ENCODE results near the gene CSN3.
"Not testable (repeated sequence)": the region's sequence is repeated elsewhere in the genome, so short reads cannot be mapped to it uniquely, and the experiment has no call there.

CSN3 gene, protein sequence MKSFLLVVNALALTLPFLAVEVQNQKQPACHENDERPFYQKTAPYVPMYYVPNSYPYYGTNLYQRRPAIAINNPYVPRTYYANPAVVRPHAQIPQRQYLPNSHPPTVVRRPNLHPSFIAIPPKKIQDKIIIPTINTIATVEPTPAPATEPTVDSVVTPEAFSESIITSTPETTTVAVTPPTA

DNA sequence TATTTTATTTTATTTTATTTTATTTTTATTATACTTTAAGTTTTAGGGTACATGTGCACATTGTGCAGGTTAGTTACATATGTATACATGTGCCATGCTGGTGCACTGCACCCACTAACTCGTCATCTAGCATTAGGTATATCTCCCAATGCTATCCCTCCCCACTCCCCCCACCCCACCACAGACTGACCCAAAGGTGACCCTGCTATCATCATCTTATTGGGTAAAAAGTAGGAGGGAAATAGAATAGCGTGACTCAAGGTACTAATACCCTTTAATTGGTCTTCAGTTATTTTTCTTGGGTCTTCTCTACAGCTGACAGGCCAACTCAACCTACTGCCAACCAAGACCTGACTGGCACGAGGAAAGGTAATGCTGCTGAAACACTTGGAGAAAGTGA is at the start of gene CSN3:
Gene CSN3 (plus strand): TSS at position 301 of the 400 bp plus-strand sequence. CDS start 2,223 bp downstream, outside the sequence.
- not testable (repeated sequence) for DNase-seq (ENCODE audit: low read depth in 1 of 2, low spot score in 1 of 2)

- no peak for DNase-seq (ENCODE audit: low read depth in 1 of 2, low spot score in 1 of 2)
Observed at GRCh38 chr4:70192895-70193294, 49.5 kb upstream of the CSN3 start.

DNA sequence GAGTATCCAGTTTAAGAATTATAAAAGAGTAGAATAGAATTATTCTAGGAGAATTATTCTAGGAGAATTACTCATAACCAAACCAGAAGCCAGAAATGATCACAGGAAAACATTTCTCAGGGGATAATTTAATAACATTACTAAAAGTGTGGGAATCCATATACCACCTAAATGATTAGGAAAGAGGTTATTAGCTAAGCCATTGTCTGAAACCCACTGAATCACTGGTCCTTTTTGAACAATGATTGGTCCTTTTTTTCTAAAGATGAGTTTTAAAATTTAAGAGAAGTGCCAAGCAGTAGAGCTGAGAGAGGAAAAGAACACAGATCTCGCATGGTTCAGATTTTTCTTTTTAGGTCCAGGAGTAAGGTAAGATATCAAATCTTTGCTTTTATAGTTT is 47.0 kb upstream of the CSN3 start, which contains the start of gene ODAM:
Gene ODAM (plus strand): TSS at position 301 of the 400 bp plus-strand sequence. CDS start 819 bp downstream, outside the sequence.
- no peak for DNase-seq (ENCODE audit: low read depth in 1 of 2, low spot score in 1 of 2)

DNA sequence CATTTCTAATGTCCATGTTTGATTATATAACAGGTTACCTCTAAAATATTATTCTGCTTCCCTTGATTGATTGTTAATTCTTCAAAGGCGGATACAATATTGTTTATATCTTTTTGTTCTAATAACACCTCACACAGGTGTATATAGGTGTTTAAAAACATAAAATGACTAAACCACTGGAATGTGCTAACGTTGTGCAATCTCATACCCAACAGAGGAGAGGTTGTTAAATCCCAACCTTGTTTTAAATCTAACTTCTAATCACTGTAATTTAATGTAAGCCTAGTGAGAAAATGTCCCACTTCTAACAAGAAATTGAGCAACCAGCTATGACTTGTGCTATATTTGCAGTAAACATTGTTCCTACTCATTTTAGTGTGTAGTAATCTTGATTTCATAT is 45.5 kb upstream of the CSN3 start:
- DNase-seq (ENCODE audit: low read depth in 1 of 2, low spot score in 1 of 2) = no peak

DNA sequence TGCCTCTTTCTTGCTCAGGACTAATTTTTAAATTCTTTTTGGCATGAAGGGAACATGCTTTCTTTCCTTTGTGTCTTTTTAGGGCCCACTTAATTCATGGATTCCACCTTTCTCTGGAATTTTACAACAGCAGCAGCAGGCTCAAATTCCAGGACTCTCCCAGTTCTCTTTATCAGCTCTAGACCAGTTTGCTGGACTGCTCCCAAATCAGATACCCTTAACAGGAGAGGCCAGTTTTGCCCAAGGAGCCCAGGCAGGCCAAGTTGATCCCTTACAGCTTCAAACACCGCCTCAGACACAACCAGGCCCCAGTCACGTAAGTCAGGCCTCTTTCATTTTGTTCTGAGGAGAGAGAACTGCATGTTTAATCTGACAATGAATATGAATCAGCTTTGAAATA is 44.6 kb upstream of the CSN3 start:
- no peak for DNase-seq (ENCODE audit: low read depth in 1 of 2, low spot score in 1 of 2)

DNA sequence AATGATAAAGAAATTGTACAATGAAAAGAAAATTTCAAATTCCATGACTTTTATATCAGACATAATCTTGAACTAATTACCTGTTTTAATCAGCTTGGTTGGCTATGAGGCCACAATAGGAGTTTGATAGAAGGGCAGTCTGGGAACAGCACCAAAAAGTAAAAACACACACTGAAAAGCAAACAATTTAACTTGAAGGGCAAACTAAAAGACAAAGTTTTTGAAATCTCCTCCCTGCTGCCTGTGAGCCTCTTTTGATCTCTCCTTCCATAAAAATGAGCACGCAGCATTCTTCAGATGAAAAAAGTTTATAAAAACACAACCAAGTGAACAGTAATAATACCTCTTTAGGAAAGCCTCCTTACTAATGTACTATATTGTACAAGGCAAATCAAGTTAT is 38.8 kb upstream of the CSN3 start:
- no peak for DNase-seq (ENCODE audit: low read depth in 1 of 2, low spot score in 1 of 2)

GRCh38 chr4:70212752-70213151 is 29.6 kb upstream of the CSN3 start:
- not testable (repeated sequence) for DNase-seq (ENCODE audit: low read depth in 1 of 2, low spot score in 1 of 2)

- DNase-seq (ENCODE audit: low read depth in 1 of 2, low spot score in 1 of 2) = not testable (repeated sequence)
Observed at GRCh38 chr4:70216109-70216508, 26.3 kb upstream of the CSN3 start.

DNA sequence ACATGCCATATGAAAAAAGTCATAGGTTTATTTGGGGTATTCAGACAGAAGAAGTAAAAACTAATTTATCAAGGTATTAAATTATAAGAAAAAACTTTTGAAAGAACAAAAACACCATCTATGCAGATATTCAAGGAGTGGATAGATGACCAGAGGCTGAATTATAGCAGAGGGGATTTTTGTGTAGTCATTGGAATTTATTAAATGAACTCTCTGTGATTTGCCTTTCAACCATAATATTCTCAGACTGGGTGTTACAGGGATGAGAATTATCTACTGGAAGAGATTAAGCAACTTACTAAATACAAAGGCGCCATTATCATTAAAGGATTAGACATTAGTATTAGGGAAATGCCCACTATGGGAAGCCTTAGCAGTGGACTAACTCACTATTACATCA is 25.8 kb upstream of the CSN3 start:
- not testable (repeated sequence) for DNase-seq (ENCODE audit: low read depth in 1 of 2, low spot score in 1 of 2)

DNA sequence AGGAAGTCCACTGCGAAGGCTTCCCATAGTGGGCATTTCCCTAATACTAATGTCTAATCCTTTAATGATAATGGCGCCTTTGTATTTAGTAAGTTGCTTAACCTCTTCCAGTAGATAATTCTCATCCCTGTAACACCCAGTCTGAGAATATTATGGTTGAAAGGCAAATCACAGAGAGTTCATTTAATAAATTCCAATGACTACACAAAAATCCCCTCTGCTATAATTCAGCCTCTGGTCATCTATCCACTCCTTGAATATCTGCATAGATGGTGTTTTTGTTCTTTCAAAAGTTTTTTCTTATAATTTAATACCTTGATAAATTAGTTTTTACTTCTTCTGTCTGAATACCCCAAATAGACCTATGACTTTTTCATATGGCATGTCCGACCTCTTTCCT is 21.0 kb upstream of the CSN3 start:
- not testable (repeated sequence) for DNase-seq (ENCODE audit: low read depth in 1 of 2, low spot score in 1 of 2)

DNA sequence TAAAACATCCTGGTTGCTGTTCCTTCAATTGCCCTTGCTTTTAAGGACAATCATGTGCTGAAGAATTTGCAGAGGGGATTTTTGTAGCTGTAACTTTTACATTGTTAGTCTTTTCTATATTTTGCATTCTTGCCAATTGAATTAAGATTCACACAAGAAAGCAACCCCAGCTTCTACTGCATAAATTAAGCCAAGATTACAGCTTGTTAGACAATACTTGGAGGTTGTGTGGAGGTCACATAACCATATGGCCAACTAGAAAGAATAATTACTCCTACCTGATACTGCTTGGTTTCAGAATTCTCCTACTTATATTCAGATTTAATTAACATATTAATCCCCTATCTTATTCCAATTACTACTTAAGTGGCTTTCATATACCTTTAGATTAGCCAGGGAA is 20.6 kb upstream of the CSN3 start:
- not testable (repeated sequence) for DNase-seq (ENCODE audit: low read depth in 1 of 2, low spot score in 1 of 2)

DNA sequence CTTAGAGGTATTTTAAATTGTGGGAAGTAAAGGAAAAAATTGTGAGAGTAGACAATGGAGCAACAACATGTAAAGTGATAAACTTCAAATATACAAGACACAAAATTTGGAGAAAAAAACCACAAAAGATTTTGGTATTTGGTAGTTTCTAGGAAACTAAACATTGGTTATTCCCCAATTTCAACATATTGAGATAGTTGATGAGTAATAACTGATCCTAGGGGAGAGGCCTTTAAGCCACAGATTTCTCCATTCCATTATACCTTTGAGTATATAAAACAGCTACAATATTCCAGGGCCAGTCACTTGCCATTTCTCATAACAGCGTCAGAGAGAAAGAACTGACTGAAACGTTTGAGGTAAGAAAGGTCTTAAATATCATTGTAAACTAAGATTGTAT is 16.6 kb upstream of the CSN3 start, which contains the start of gene FDCSP:
Gene FDCSP (plus strand): TSS at position 301 of the 400 bp plus-strand sequence. CDS start 5,071 bp downstream, outside the sequence.
- DNase-seq (ENCODE audit: low read depth in 1 of 2, low spot score in 1 of 2) = no peak

GRCh38 chr4:70236125-70236524 is 6.3 kb upstream of the CSN3 start:
- DNase-seq (ENCODE audit: low read depth in 1 of 2, low spot score in 1 of 2) = no peak

- DNase-seq (ENCODE audit: low read depth in 1 of 2, low spot score in 1 of 2) = no peak
Observed at GRCh38 chr4:70239131-70239883, 3.1 kb upstream of the CSN3 start.

DNA sequence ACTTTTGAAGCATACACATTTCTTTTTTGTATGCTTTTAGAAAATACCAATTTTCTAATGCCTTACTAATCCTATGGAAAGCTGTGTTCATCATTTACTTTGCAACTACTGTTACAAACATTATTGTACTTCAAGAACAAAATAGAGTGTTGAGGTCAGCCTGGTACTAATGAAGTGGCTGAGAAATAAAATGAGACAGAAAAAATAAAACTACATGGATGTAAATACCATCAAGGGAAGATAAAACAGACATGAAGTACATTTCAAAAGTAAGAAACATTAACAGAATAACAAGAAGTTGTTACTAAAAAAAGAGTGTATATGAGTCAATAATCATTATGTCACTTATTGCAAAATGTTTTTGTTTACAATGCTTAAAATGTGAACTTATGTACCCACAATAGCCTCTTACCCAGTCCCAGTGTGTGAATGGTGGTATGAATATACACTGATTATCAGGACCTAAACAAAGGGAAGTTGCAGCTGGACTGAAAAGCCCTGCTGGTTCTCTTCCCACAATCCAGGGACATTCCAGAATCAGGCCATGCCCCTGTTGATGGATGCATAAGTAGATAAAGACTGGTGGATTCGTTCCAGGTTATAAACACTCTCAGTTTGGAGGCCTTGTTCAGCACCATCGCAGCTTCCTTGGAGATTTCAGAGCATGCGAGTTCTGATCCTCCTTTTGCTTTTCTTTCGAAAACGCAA is 2.4 kb upstream of the CSN3 start:
- DNase-seq (ENCODE audit: low read depth in 1 of 2, low spot score in 1 of 2) = no peak

- no peak for DNase-seq (ENCODE audit: low read depth in 1 of 2, low spot score in 1 of 2)
Observed at GRCh38 chr4:70243091-70243490, 694 bp downstream of the CSN3 start.

DNA sequence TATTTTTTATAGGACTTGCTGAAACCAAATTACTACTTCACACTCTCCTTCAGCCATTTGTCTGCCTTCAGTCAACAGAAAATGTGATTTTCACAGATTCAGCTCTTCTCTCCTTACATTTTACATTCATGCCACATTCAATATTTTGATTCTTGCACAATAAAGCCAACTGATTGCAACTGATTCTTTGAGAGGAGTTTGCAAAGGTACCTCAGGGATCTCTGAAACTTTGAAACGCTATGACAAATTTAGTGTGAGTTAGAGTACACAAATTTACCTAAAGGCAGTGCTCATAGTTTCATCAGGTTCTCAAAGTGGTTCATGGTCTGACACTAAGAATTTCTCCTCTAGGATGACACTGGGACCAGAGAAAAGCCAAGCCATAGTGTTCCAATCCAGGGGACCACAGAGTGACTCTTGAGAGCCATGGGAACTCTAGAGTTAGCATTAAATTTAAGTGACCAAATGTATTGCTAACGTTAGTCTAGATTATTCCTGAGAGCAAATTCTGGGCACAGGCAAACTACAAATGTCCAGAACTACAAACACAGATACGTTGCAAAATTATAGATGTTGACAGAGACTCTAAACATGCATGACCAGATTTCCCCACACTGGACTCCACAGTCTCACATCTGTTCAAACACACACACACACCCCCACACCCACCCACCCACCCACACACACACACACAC is 9.0 kb downstream of the CSN3 start:
- no peak for DNase-seq (ENCODE audit: low read depth in 1 of 2, low spot score in 1 of 2)

- no peak for DNase-seq (ENCODE audit: low read depth in 1 of 2, low spot score in 1 of 2)
Observed at GRCh38 chr4:70251945-70252277, 9.5 kb downstream of the CSN3 start.

DNA sequence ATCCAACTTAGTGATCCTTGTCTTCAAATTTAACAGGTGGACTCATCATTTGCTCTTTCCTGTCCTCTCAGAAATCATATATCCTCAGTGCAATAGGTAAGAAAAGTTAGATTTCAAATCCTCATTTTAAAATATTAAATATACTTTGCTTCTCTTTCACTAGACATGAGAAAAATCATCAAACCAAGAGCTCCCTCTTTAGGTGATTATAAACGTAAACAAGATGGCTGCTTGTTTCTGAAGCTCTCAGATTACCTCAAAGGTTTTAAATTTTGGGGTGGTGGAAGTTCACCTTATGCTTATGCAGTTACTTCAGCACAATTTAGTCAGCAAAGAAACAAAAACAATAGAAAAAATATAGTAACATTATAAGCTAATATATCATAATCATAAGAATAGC is 27.3 kb downstream of the CSN3 start:
- no peak for DNase-seq (ENCODE audit: low read depth in 1 of 2, low spot score in 1 of 2)

DNA sequence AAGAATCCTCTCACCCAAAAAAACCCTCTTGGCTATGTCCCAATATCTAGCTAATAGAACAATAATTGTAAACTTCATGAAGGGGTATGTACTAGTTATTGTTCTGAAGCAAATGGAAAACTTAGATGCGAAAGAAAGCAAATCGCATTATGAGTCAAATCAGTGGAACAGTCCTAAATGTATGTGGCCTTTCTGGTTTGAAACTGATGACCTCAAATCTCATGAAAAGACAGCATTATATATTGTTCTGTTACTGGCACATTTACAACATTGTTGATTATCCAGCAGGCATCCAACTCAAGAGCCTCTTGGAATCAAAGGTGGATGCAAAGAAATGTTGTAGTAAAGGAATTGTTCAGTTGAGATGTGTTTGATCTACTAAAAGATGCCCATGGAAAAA is 34.7 kb downstream of the CSN3 start:
- no peak for DNase-seq (ENCODE audit: low read depth in 1 of 2, low spot score in 1 of 2)

GRCh38 chr4:70280567-70280966 is 38.2 kb downstream of the CSN3 start:
- no peak for DNase-seq (ENCODE audit: low read depth in 1 of 2, low spot score in 1 of 2)
